GM18526 (cell line): ENCODE results near the gene PUDP.

Source experiments
- POLR2A ChIP-seq: IDR thresholded peaks from 3 replicates; pipeline ENCODE4 v1.6.1; 2011; ENCODE audit not compliant: insufficient read length; ENCODE audit errors: extremely low read depth

Gene PUDP

GRCh38 chrX:7127056-7127455 lies 20.9 kb downstream of the PUDP start:
- TF ChIP-seq POLR2A, result no peak

- no peak for TF ChIP-seq POLR2A
These were observed 27.1 kb downstream of the PUDP start for GRCh38 chrX:7120878-7121219.

DNA sequence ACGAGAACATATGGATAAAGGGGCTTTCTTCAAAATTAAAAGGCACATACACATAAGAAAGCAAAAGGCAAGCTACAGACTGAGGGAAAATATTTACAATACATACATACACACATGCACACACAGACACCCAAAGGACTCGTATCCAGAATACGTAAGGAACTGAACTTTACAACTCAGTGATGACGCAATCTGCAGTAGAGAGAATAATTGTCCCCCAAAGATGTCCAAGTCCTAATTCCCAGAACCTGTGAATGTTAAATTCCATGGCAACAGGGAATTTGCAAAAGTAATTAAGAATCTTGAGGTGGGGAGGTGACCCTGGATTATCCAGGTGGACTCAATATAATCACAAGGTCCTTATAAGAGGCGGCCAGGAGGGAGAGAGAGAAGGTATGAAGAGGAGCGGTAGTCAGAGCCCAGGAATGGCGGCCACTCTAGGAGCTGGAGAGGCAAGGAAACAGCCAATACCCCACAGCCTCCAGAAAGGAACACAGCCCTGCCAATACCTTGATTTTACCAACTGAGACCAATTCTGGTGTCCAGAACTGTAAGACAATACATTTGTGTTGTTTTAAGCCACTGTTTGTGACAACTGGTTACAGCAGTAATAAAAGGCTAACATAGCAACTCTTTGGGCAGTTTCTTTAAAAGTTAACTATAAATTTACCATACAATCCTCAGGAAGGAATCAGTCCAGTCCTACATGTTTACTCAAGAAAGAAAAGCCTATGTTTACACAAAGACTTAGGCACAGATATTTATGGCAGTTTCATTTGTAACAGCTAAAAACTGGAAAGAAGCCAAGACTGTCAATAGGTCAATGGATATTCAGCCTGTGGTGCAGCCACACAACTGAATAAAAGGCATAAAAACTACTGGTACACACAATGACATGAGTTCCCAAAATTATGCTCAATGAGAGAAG lies 27.7 kb downstream of the PUDP start:
- TF ChIP-seq POLR2A, result no peak

DNA sequence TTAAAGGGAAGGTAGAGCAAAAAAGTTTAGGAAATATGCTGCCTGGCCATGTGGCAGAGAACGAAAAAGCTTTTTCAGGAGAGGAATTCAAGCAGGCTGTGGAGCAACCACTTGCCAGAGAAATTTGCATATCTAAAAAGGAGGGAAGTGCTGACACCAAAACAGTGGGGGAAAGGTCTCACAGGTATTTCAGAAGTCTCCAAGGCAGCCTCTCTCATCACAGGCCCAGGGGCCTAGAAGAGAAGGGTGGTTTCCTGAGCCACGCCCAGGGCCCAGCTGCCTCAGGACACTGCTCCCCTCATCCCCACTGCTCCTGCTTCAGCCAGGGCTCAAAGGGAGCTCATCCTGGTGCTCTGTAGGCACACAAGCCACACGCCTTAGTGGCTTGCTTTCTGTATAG lies 30.4 kb downstream of the PUDP start:
- TF ChIP-seq POLR2A, result no peak

- TF ChIP-seq POLR2A, result no peak
These were observed 31.9 kb downstream of the PUDP start for GRCh38 chrX:7116081-7116480.

DNA sequence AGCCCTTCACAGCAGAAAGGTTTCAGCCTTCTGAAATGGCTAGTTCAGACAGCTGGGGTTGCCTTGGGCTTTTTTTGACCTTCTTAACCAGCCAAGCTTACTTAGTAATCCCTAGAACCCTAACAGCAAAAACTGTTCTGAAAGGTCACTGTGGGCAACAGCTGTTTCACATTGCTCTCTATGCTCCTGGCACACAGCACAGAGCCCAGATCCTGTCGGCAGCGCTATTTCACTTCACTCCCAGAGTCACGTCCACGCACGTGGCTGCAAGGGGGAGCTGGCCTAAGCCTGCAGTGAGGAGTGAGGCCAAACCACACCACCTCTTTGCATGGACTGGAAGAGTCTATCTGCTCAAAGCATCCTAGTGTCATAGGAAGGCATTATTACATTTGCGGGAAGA lies 32.4 kb downstream of the PUDP start:
- TF ChIP-seq POLR2A, result no peak

DNA sequence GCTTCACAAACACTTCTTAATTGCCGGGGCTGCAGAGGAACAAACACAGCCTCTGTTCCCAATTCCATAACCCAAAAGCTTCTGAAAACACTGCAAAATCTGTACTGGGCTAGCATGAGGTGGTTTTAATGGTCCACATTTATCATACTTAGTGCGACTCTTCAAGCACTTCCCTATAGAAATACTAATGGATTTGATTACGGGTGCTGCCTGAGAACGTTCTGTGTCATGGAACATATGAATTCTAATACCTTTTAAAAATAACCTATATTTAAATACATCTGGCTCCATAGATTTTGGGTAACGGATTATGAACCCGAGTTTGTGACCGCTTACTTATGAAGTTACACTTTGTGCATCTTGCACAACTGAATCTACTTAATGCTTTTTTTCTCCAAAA lies 35.9 kb downstream of the PUDP start:
- no peak for TF ChIP-seq POLR2A

- TF ChIP-seq POLR2A, result no peak
These were observed 36.4 kb downstream of the PUDP start for GRCh38 chrX:7111518-7111917.

GRCh38 chrX:7110821-7111276 lies 37.1 kb downstream of the PUDP start:
- TF ChIP-seq POLR2A, result peak; percentile 44

DNA sequence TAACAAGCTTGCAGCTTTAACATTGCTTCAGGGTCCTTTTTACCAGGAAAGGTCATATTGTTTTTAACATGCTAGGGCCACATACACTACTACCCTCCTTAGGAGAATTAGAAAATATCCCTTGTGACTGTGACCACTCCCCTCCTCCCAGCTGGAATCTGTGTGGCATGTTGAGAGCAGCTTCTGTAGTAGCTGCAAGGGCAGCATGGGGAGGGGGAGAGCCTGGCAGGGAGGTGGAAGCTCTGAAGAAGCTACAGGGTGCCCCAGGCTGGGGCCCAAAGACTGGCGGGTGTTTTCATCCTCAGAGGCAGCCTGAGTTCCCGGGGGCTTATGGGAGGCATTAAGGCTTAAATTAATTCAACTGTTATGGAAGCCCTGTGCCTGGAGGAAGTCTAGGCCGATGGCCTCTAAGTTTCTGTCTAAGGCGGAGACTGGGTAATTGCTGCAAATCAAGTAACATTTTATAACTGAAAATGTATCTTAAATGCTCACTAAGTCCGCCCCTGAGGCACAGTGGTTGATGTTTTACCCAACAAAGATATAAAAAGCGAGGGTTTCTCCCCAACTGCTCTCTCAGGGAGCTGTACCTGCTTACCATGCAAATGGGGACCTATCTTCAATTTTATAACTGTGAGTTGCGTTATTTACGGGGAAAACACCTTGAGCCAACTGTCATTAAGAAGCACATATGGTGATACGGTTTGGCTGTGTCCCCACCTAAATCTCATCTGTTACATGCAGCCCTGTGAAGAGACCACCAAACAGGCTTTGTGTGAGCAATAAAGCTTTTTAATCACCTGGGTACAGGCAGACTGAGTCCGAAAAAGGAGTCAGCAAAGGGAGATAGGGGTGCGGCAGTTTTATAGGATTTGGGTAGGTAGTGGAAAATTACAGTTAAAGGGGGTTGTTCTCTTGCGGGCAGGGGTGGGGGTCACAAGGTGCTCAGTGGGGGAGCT lies 37.8 kb downstream of the PUDP start:
- no peak for TF ChIP-seq POLR2A

- TF ChIP-seq POLR2A, result no peak
These were observed 38.9 kb downstream of the PUDP start for GRCh38 chrX:7109049-7109531.

- no peak for TF ChIP-seq POLR2A
These were observed 39.9 kb downstream of the PUDP start for GRCh38 chrX:7108030-7108429.

- no peak for TF ChIP-seq POLR2A
These were observed 41.3 kb downstream of the PUDP start for GRCh38 chrX:7106649-7107048.

GRCh38 chrX:7102119-7102518 lies 45.8 kb downstream of the PUDP start:
- no peak for TF ChIP-seq POLR2A

DNA sequence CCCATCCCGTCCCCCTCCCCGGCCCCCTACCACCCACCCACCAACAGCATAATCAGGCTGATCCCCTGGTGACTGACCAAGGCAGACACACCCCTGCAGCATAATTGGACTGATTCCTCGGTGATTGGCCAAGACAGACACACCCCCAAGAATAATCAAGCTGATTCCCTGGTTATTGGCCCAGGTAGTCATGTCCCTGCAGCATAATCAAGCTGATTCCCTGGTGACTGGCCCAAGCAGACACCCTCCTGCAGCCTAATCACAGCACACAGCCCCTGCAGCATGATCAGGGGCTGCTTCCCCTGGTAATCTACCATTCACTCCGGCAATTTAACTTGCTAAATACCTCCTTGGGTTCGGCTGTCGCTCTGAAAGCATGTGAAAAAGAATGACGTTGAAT lies 47.9 kb downstream of the PUDP start:
- no peak for TF ChIP-seq POLR2A

GRCh38 chrX:7093305-7093704 lies 54.6 kb downstream of the PUDP start:
- TF ChIP-seq POLR2A, result no peak
